Mesenchymal stem cell (in vitro differentiated cells and primary cell): ENCODE data around the gene PINLYP.

Experiments
- DNase-seq: peaks from one replicate; pipeline ENCODE4 v3.0.0-alpha.2; 2013
- H2AFZ ChIP-seq: one replicate; pipeline ENCODE4 v1.6.1; 2013; ENCODE audit warnings: low read depth, mild to moderate bottlenecking, control low read depth, inconsistent platforms, low read length, moderate library complexity
- H2AK5ac ChIP-seq: 2 replicates; pipeline ENCODE4 v1.6.1; 2013; ENCODE audit warnings: low read length, moderate library complexity, mild to moderate bottlenecking, inconsistent platforms; ENCODE audit not compliant: severe bottlenecking
- H2BK120ac ChIP-seq: one replicate; pipeline ENCODE4 v1.6.1; 2013; ENCODE audit warnings: low read depth, mild to moderate bottlenecking, inconsistent platforms, low read length, moderate library complexity
- H2BK12ac ChIP-seq, 2 experiments: one replicate each; pipeline ENCODE4 v1.6.1; 2013; ENCODE audit warnings: inconsistent platforms in 2 of 2, low read length in 2 of 2, mild to moderate bottlenecking in 2 of 2, moderate library complexity in 2 of 2, control low read depth in 1 of 2
- H2BK15ac ChIP-seq: one replicate; pipeline ENCODE4 v1.6.1; 2013; ENCODE audit warnings: mild to moderate bottlenecking, low read depth, inconsistent platforms; ENCODE audit not compliant: poor library complexity, severe bottlenecking
- H2BK5ac ChIP-seq: 2 replicates; pipeline ENCODE4 v1.6.1; 2013; ENCODE audit warnings: low read depth, mild to moderate bottlenecking, low read length, control low read depth, inconsistent platforms; ENCODE audit not compliant: poor library complexity, severe bottlenecking
- H3K14ac ChIP-seq, 2 experiments: one replicate each; pipeline ENCODE4 v1.6.1; 2013; ENCODE audit warnings: inconsistent platforms in 2 of 2, low read length in 2 of 2, control low read depth in 1 of 2, mild to moderate bottlenecking in 1 of 2, moderate library complexity in 1 of 2
- H3K18ac ChIP-seq, 2 experiments: one replicate each; pipeline ENCODE4 v1.6.1; 2013; ENCODE audit warnings: inconsistent platforms in 2 of 2, low read length in 2 of 2, control low read depth in 1 of 2, low read depth in 1 of 2, mild to moderate bottlenecking in 1 of 2
- H3K23ac ChIP-seq, 2 experiments: one replicate each; pipeline ENCODE4 v1.6.1; 2013; ENCODE audit warnings: inconsistent platforms in 2 of 2, low read length in 2 of 2, mild to moderate bottlenecking in 2 of 2, moderate library complexity in 2 of 2, control low read depth in 1 of 2
- H3K27ac ChIP-seq: 2 replicates; pipeline ENCODE4 v1.5.1; 2013; ENCODE audit warnings: mild to moderate bottlenecking, moderate library complexity, low read length, control low read depth, inconsistent platforms; ENCODE audit not compliant: poor library complexity, severe bottlenecking
- H3K27me3 ChIP-seq, 2 experiments: 2 replicates each; pipeline versions ENCODE4 v1.6.1 to v1.7.0; 2013; ENCODE audit warnings: low read length in 2 of 2, mild to moderate bottlenecking in 2 of 2, moderate library complexity in 2 of 2, control low read depth in 1 of 2, inconsistent platforms in 1 of 2; ENCODE audit not compliant: control insufficient read depth in 1 of 2, insufficient read depth in 1 of 2
- H3K36me3 ChIP-seq, 2 experiments: 2 replicates each; pipeline versions ENCODE4 v1.6.1 to v1.7.0; 2013; ENCODE audit warnings: low read length in 2 of 2, control low read depth in 1 of 2, inconsistent platforms in 1 of 2, low read depth in 1 of 2, mild to moderate bottlenecking in 1 of 2; ENCODE audit not compliant: insufficient read depth in 2 of 2, control insufficient read depth in 1 of 2
- H3K4ac ChIP-seq, 2 experiments: one replicate each; pipeline ENCODE4 v1.6.1; 2013; ENCODE audit warnings: inconsistent platforms in 2 of 2, low read length in 2 of 2, mild to moderate bottlenecking in 2 of 2, moderate library complexity in 2 of 2, control low read depth in 1 of 2, low read depth in 1 of 2
- H3K4me1 ChIP-seq: 2 replicates; pipeline ENCODE4 v1.6.1; 2013; ENCODE audit warnings: low read depth, low read length, control low read depth; ENCODE audit not compliant: control insufficient read depth, insufficient read depth
- H3K4me2 ChIP-seq: 2 replicates; pipeline ENCODE4 v1.6.1; 2013; ENCODE audit warnings: low read length, mild to moderate bottlenecking, inconsistent platforms; ENCODE audit not compliant: poor library complexity, severe bottlenecking
- H3K4me3 ChIP-seq, 2 experiments: 2 replicates each; pipeline versions ENCODE4 v1.5.1 to v1.7.0; 2013; ENCODE audit warnings: low read length in 2 of 2, mild to moderate bottlenecking in 2 of 2, control low read depth in 1 of 2, low read depth in 1 of 2; ENCODE audit not compliant: insufficient read depth in 1 of 2
- H3K79me1 ChIP-seq: replicated peaks from 2 replicates; pipeline ENCODE4 v1.6.1; 2013; ENCODE audit warnings: mild to moderate bottlenecking, control low read depth, low read length, inconsistent platforms; ENCODE audit not compliant: poor library complexity, severe bottlenecking
- H3K9ac ChIP-seq: 2 replicates; pipeline ENCODE4 v1.7.0; 2013; ENCODE audit warnings: mild to moderate bottlenecking, low read length, moderate library complexity
- H3K9me3 ChIP-seq: 2 replicates; pipeline ENCODE4 v1.7.0; 2013; ENCODE audit warnings: mild to moderate bottlenecking, low read length; ENCODE audit not compliant: control insufficient read depth
- H4K8ac ChIP-seq: one replicate; pipeline ENCODE4 v1.6.1; 2013; ENCODE audit warnings: inconsistent platforms, mild to moderate bottlenecking, low read length, moderate library complexity
- H4K91ac ChIP-seq: one replicate; pipeline ENCODE4 v1.6.1; 2013; ENCODE audit warnings: mild to moderate bottlenecking, low read length, inconsistent platforms
- WGBS: methylation state at CpG from one replicate; pipeline ENCODE4 v1.1.7; 2013; ENCODE audit warnings: mixed read lengths; 5-methylcytosine and 5-hydroxymethylcytosine counted together

PINLYP gene

DNA sequence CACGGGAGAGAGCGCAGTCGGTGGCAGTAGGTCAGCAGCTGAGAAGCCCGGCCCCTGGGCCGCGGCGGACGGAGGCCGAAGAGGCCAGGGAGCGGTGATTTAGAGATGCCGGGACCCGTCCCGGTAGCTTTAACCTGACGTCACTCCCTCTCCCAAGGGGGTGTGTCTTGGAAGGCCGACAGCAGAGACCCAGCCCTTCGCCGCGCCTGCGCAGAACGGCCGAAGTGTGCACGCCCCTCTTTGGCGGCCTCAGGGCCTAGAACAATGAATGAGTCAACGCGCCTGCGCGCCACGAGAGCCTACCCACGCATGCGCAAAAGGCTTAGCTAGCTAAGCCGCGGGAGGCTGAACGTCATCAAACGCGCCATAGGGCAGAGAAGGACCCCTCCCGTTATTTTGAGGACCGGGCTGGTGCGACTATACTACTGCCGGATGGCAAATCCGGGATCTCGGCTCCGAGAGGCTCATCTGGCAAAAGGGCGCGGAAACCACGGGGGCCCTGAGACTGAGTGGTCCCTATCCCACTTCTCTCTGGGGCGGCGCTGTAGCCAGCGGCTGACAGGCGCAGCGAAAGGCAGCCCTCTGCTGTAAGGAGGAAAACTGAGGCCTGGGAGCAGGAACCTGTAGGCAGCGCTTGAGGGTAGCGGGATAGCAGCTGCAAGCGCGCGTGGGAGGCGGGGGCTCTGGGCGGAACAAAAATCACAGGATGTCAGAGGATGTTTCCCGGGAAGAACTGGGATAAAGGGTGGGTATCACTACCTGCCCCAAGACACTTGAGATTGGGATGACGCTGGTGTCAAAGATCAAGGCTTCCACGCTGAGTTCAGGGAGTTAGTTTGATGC, 20.6 kb downstream of the PINLYP start, which contains the start of the genes IRGQ and ZNF576:
Gene IRGQ, minus strand, starts transcription at position 136 of the 843 bp plus-strand sequence. CDS start 796 bp downstream, outside the sequence.
Gene ZNF576, plus strand, starts transcription at position 597 of the 843 bp plus-strand sequence. CDS start 514 bp downstream, outside the sequence.
- no peaks in the 10 kb centered on the region for H3K9me3 ChIP-seq
- H2BK15ac ChIP-seq: peak within 1 kb of the TSS; percentile 74
- H3K14ac ChIP-seq: peak within 1 kb of the TSS in 1 of 2 experiments; percentile 41
- H2BK120ac ChIP-seq: peak within 1 kb of the TSS; percentile 11
- H3K9ac ChIP-seq: peak within 1 kb of the TSS; percentile 99
- peak within 1 kb of the TSS; percentile 79 for H3K4me2 ChIP-seq
- peak within 1 kb of the TSS; percentile 75 to 97 for H3K4me3 ChIP-seq
- peak within 1 kb of the TSS; percentile 63 for H2AK5ac ChIP-seq
- H3K4ac ChIP-seq: peak within 1 kb of the TSS; percentile 61 to 65
- H3K18ac ChIP-seq: peak within 1 kb of the TSS; percentile 77 to 81
- peaks cover 44 to 54% of the 10 kb centered on the region in 2 experiments for H3K36me3 ChIP-seq
- H3K27me3 ChIP-seq: no peaks in the 10 kb centered on the region
- H3K23ac ChIP-seq: peak within 1 kb of the TSS in 1 of 2 experiments; percentile 47
- H3K79me1 ChIP-seq: peaks cover 32% of the 10 kb centered on the region
- peak within 1 kb of the TSS in 1 of 2 experiments; percentile 73 for H2BK12ac ChIP-seq
- peak within 1 kb of the TSS; percentile 62 for H4K91ac ChIP-seq
- WGBS: under 1% methylated on average over 53 of the region's 60 CpGs
- peak within 1 kb of the TSS; percentile 99 for H3K27ac ChIP-seq
- DNase-seq: peak; percentile 99
- H2BK5ac ChIP-seq: peak within 1 kb of the TSS; percentile 89
- H3K4me1 ChIP-seq: peaks cover 20% of the 10 kb centered on the region
- peak within 1 kb of the TSS; percentile 47 for H2AFZ ChIP-seq
- peak within 1 kb of the TSS; percentile 86 for H4K8ac ChIP-seq

DNA sequence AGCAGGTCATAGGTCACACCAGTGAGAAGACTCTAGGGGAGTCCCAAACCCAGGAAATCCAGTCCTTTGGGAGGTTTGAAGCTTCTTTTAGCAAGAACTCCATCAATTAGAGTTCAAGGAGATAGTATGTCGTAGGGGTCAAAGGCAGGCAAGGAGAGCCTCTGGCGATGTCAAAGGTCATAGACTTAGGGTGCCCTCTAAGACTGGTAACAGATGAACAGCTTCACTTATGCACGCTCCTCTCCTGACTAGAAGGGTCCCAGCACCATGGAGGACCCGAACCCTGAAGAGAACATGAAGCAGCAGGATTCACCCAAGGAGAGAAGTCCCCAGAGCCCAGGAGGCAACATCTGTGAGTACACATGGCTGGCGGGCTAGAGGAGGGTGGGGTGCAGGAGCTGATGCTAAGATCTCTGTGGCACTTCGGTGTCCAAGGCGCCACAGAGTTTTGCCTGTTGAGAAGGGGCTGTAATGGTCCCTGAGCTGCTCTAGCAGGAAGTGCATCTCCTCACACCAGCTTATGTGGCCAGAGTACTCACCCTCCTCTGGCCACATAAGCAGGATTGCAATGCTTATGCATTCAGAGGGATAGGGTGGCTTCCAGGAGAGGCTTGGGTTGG, 21.4 kb downstream of the PINLYP start:
- Histone ChIP-seq H3K4me1 (peaks cover 18% of the 10 kb centered on the region), H3K18ac (peak overlapping the region in 1 of 2 experiments; percentile 77), H3K27ac (peak overlapping the region; percentile 99), H3K27me3 (no peaks in the 10 kb centered on the region), H3K4me2 (peak overlapping the region; percentile 72), H2BK120ac (no peak overlapping the region), H2BK12ac (peak overlapping the region in 1 of 2 experiments; percentile 27), H2AK5ac (peak overlapping the region; percentile 63), H4K8ac (peak overlapping the region; percentile 86), H4K91ac (no peak overlapping the region), H3K9me3 (no peaks in the 10 kb centered on the region), H3K14ac (peak overlapping the region in 1 of 2 experiments; percentile 12), H3K4me3 (peak overlapping the region; percentile 55 to 96), H3K4ac (peak overlapping the region in 1 of 2 experiments; percentile 21), H2BK15ac (no peak overlapping the region), H2AFZ (peak overlapping the region; percentile 21), H3K79me1 (peaks cover 34% of the 10 kb centered on the region), H3K9ac (peak overlapping the region; percentile 99), H2BK5ac (no peak overlapping the region), H3K23ac (no peak overlapping the region), H3K36me3 (peaks cover 40 to 56% of the 10 kb centered on the region in 2 experiments)
- 38% methylated on average over 6 of the region's 7 CpGs for WGBS
- peak; percentile 23 for DNase-seq

DNA sequence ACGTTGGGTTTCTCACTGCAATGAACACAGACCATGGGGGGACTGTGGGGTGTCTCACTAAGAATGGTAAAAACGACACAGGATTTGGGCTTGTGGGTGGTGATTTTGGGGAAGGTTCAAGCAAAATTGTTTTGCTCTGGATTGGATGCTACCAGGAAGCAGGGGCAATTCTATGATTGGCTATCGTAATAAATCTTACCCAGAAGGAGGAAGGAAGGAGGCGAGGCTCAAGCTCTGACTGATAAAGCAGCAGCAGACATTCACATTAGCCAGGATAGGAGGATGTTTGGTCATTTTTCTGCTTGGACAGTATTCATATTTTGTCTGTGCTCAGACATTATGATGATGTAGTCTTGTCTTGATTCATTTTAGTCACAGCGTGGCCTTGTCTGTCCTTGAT, 22.3 kb downstream of the PINLYP start:
- no peak overlapping the region for H3K4ac ChIP-seq
- no peak overlapping the region for H2AFZ ChIP-seq
- H3K9ac ChIP-seq: peak overlapping the region; percentile 99
- no peak overlapping the region for H2AK5ac ChIP-seq
- H4K91ac ChIP-seq: no peak overlapping the region
- no peak overlapping the region for H3K27ac ChIP-seq
- 93% methylated on average over 5 of the region's 5 CpGs for WGBS
- no peak for DNase-seq
- no peak overlapping the region for H3K14ac ChIP-seq
- no peak overlapping the region for H3K4me2 ChIP-seq
- H4K8ac ChIP-seq: no peak overlapping the region
- no peak overlapping the region for H2BK15ac ChIP-seq
- no peaks in the 10 kb centered on the region for H3K27me3 ChIP-seq
- no peak overlapping the region for H2BK120ac ChIP-seq
- peaks cover 16% of the 10 kb centered on the region for H3K4me1 ChIP-seq
- H3K79me1 ChIP-seq: peaks cover 35% of the 10 kb centered on the region
- no peak overlapping the region for H2BK12ac ChIP-seq
- H3K9me3 ChIP-seq: no peaks in the 10 kb centered on the region
- peaks cover 36 to 56% of the 10 kb centered on the region in 2 experiments for H3K36me3 ChIP-seq
- peak overlapping the region in 1 of 2 experiments; percentile 96 for H3K4me3 ChIP-seq
- H3K23ac ChIP-seq: no peak overlapping the region
- H3K18ac ChIP-seq: no peak overlapping the region
- no peak overlapping the region for H2BK5ac ChIP-seq
